T-helper 2 cell treated with Interferon-gamma antibody and Interleukin-4, amounts not matched to agents 5 μg/mL and 100 μg/mL, for 36 hours (primary cell): Measurements from ENCODE around the gene MYH14.

ENCODE experiments used
- DNase-seq: peaks from one replicate; pipeline ENCODE4 v3.0.0; 2021; ENCODE audit warnings: low spot score
- H3K27ac Mint-ChIP-seq: one replicate; pipeline ENCODE4 v1.8.0; 2021; ENCODE audit warnings: mild to moderate bottlenecking, mixed read lengths
- H3K27me3 Mint-ChIP-seq: one replicate; pipeline ENCODE4 v1.8.0; 2021; ENCODE audit warnings: low read depth, mixed read lengths
- H3K36me3 Mint-ChIP-seq: one replicate; pipeline ENCODE4 v1.8.0; 2021; ENCODE audit warnings: low read depth, mixed read lengths
- H3K4me1 Mint-ChIP-seq: one replicate; pipeline ENCODE4 v1.8.0; 2021; ENCODE audit warnings: low read depth, mixed read lengths
- H3K4me3 Mint-ChIP-seq: one replicate; pipeline ENCODE4 v1.8.0; 2022; ENCODE audit warnings: mild to moderate bottlenecking, moderate library complexity, mixed read lengths
- H3K9me3 Mint-ChIP-seq: one replicate; pipeline ENCODE4 v1.8.0; 2021; ENCODE audit warnings: mixed read lengths

Gene MYH14

GRCh38 chr19:50203281-50204080 is at the start of gene MYH14:
Gene MYH14, plus strand, starts transcription at chr19:50203622. Its CDS starts 6,744 bp downstream, at chr19:50210366.
- no peaks in the 10 kb centered on the region for H3K9me3 Mint-ChIP-seq

GRCh38 chr19:50154529-50154928 is 48.9 kb upstream of the MYH14 start:
- Mint-ChIP-seq H3K4me3 (no peak overlapping the region), H3K27me3 (no peaks in the 10 kb centered on the region), H3K9me3 (no peaks in the 10 kb centered on the region), H3K27ac (no peak overlapping the region), H3K36me3 (no peaks in the 10 kb centered on the region), H3K4me1 (no peaks in the 10 kb centered on the region)
- no peak for DNase-seq

More at GRCh38 chr19:50203281-50204080, at the start of gene MYH14:
- Mint-ChIP-seq H3K27ac (no peak within 1 kb of the TSS), H3K36me3 (no peaks in the 10 kb centered on the region), H3K4me3 (no peak within 1 kb of the TSS), H3K4me1 (no peaks in the 10 kb centered on the region), H3K27me3 (peaks cover 32% of the 10 kb centered on the region)
- DNase-seq = no peak

- Mint-ChIP-seq H3K36me3 (no peaks in the 10 kb centered on the region), H3K27ac (no peak overlapping the region), H3K27me3 (no peaks in the 10 kb centered on the region), H3K4me3 (no peak overlapping the region), H3K9me3 (no peaks in the 10 kb centered on the region), H3K4me1 (no peaks in the 10 kb centered on the region)
- no peak for DNase-seq
These were observed 47.8 kb upstream of the MYH14 start for GRCh38 chr19:50155520-50156109.

- no peak for DNase-seq
- Mint-ChIP-seq H3K9me3 (no peaks in the 10 kb centered on the region), H3K27me3 (no peaks in the 10 kb centered on the region)
These were observed 44.8 kb upstream of the MYH14 start for GRCh38 chr19:50158577-50158976.

GRCh38 chr19:50159078-50159477 is 44.3 kb upstream of the MYH14 start:
- Mint-ChIP-seq H3K4me1 (no peaks in the 10 kb centered on the region), H3K36me3 (no peaks in the 10 kb centered on the region), H3K27me3 (no peaks in the 10 kb centered on the region), H3K4me3 (no peak overlapping the region), H3K9me3 (no peaks in the 10 kb centered on the region), H3K27ac (no peak overlapping the region)
- DNase-seq = no peak

More at GRCh38 chr19:50158577-50158976, 44.8 kb upstream of the MYH14 start:
- no peak overlapping the region for H3K4me3 Mint-ChIP-seq
- no peak overlapping the region for H3K27ac Mint-ChIP-seq
- H3K4me1 Mint-ChIP-seq = no peaks in the 10 kb centered on the region
- no peaks in the 10 kb centered on the region for H3K36me3 Mint-ChIP-seq

- Mint-ChIP-seq H3K9me3 (no peaks in the 10 kb centered on the region), H3K36me3 (no peaks in the 10 kb centered on the region), H3K27ac (no peak within 1 kb of the TSS)
These were observed 40.4 kb upstream of the MYH14 start, which contains the start of gene IZUMO2 for GRCh38 chr19:50162988-50163387. Gene IZUMO2, minus strand, starts transcription at chr19:50163281. Its CDS starts 87 bp downstream, at chr19:50163194.

GRCh38 chr19:50167314-50167721 is 36.1 kb upstream of the MYH14 start:
- no peak for DNase-seq
- H3K4me3 Mint-ChIP-seq = no peak overlapping the region
- H3K4me1 Mint-ChIP-seq = no peaks in the 10 kb centered on the region
- no peak overlapping the region for H3K27ac Mint-ChIP-seq
- no peaks in the 10 kb centered on the region for H3K9me3 Mint-ChIP-seq
- no peaks in the 10 kb centered on the region for H3K27me3 Mint-ChIP-seq
- no peaks in the 10 kb centered on the region for H3K36me3 Mint-ChIP-seq

More at GRCh38 chr19:50162988-50163387, 40.4 kb upstream of the MYH14 start, which contains the start of gene IZUMO2:
- H3K4me3 Mint-ChIP-seq = no peak within 1 kb of the TSS
- no peaks in the 10 kb centered on the region for H3K27me3 Mint-ChIP-seq
- DNase-seq = no peak
- H3K4me1 Mint-ChIP-seq = no peaks in the 10 kb centered on the region

GRCh38 chr19:50171752-50172151 is 31.7 kb upstream of the MYH14 start:
- no peaks in the 10 kb centered on the region for H3K27me3 Mint-ChIP-seq
- H3K27ac Mint-ChIP-seq = no peak overlapping the region
- peaks cover 6% of the 10 kb centered on the region for H3K4me1 Mint-ChIP-seq
- peaks cover 3% of the 10 kb centered on the region for H3K9me3 Mint-ChIP-seq
- no peaks in the 10 kb centered on the region for H3K36me3 Mint-ChIP-seq
- H3K4me3 Mint-ChIP-seq = no peak overlapping the region
- DNase-seq = no peak

- no peak overlapping the region for H3K4me3 Mint-ChIP-seq
- no peak overlapping the region for H3K27ac Mint-ChIP-seq
- no peaks in the 10 kb centered on the region for H3K36me3 Mint-ChIP-seq
- H3K4me1 Mint-ChIP-seq = peaks cover 6% of the 10 kb centered on the region
- H3K9me3 Mint-ChIP-seq = peaks cover 3% of the 10 kb centered on the region
- DNase-seq = no peak
- H3K27me3 Mint-ChIP-seq = no peaks in the 10 kb centered on the region
These were observed 30.7 kb upstream of the MYH14 start for GRCh38 chr19:50172726-50173125.

GRCh38 chr19:50173127-50173526 is 30.3 kb upstream of the MYH14 start:
- H3K4me1 Mint-ChIP-seq = peaks cover 6% of the 10 kb centered on the region
- no peak overlapping the region for H3K27ac Mint-ChIP-seq
- no peaks in the 10 kb centered on the region for H3K36me3 Mint-ChIP-seq
- DNase-seq = no peak
- H3K9me3 Mint-ChIP-seq = peaks cover 3% of the 10 kb centered on the region
- no peaks in the 10 kb centered on the region for H3K27me3 Mint-ChIP-seq
- H3K4me3 Mint-ChIP-seq = no peak overlapping the region

GRCh38 chr19:50174100-50174793 is 29.2 kb upstream of the MYH14 start:
- Mint-ChIP-seq H3K27ac (no peak overlapping the region), H3K4me3 (no peak overlapping the region), H3K9me3 (peaks cover 3% of the 10 kb centered on the region), H3K27me3 (no peaks in the 10 kb centered on the region), H3K4me1 (peaks cover 6% of the 10 kb centered on the region), H3K36me3 (no peaks in the 10 kb centered on the region)
- no peak for DNase-seq

- Mint-ChIP-seq H3K36me3 (no peaks in the 10 kb centered on the region), H3K27me3 (no peaks in the 10 kb centered on the region), H3K4me1 (peaks cover 6% of the 10 kb centered on the region), H3K4me3 (no peak overlapping the region), H3K27ac (no peak overlapping the region), H3K9me3 (peaks cover 3% of the 10 kb centered on the region)
- DNase-seq = no peak
These were observed 27.5 kb upstream of the MYH14 start for GRCh38 chr19:50175924-50176323.

GRCh38 chr19:50176775-50177174 is 26.6 kb upstream of the MYH14 start:
- Mint-ChIP-seq H3K36me3 (no peaks in the 10 kb centered on the region), H3K27ac (no peak overlapping the region)

GRCh38 chr19:50178320-50178719 is 25.1 kb upstream of the MYH14 start:
- H3K4me3 Mint-ChIP-seq = no peak overlapping the region
- H3K4me1 Mint-ChIP-seq = peaks cover under 1% of the 10 kb centered on the region
- H3K27ac Mint-ChIP-seq = no peak overlapping the region
- H3K36me3 Mint-ChIP-seq = no peaks in the 10 kb centered on the region
- H3K27me3 Mint-ChIP-seq = no peaks in the 10 kb centered on the region
- no peak for DNase-seq
- H3K9me3 Mint-ChIP-seq = peaks cover 3% of the 10 kb centered on the region

More at GRCh38 chr19:50176775-50177174, 26.6 kb upstream of the MYH14 start:
- no peak for DNase-seq
- Mint-ChIP-seq H3K9me3 (peaks cover 3% of the 10 kb centered on the region), H3K4me1 (peaks cover 6% of the 10 kb centered on the region), H3K27me3 (no peaks in the 10 kb centered on the region), H3K4me3 (no peak overlapping the region)
